Left renal pelvis (tissue), 4 donors: ENCODE results near the gene MBD2. TPM values are rescaled to one million over a fixed set of nuclear protein-coding genes. Genes with fewer than 3 reads are reported as not detected.

ENCODE experiments used
- DNase-seq, 4 donors: peaks; one replicate each; pipeline ENCODE4 v3.0.0-alpha.2; 2013; ENCODE audit warnings: low read depth in 4 of 4, low spot score in 3 of 4
- polyA plus RNA-seq, 4 donors: library from polyadenylated mRNA; unstranded; fragments of 120-200 nt; gene quantifications; one replicate each; pipeline ENCODE4 v1.2.1, GENCODE V29; 2013; ENCODE audit not compliant: insufficient read length in 4 of 4

Gene MBD2
- polyA plus RNA-seq, 4 donors: 102 to 141 (median 120) TPM

- DNase-seq: no peak
These were observed 20.6 kb downstream of the MBD2 start for GRCh38 chr18:54203914-54204313.

GRCh38 chr18:54202851-54203250 lies 21.6 kb downstream of the MBD2 start:
- DNase-seq: no peak

- no peak for DNase-seq
These were observed 26.6 kb downstream of the MBD2 start for GRCh38 chr18:54197747-54198411.

- DNase-seq: no peak
These were observed 30.7 kb downstream of the MBD2 start for GRCh38 chr18:54193786-54194185.

- DNase-seq: no peak
These were observed 31.6 kb downstream of the MBD2 start for GRCh38 chr18:54192900-54193299.

GRCh38 chr18:54192415-54192814 lies 32.1 kb downstream of the MBD2 start:
- DNase-seq: no peak

GRCh38 chr18:54191352-54191751 lies 33.1 kb downstream of the MBD2 start:
- DNase-seq: no peak

- no peak for DNase-seq
These were observed 37.1 kb downstream of the MBD2 start for GRCh38 chr18:54187372-54187771.

GRCh38 chr18:54184836-54185235 lies 39.6 kb downstream of the MBD2 start:
- DNase-seq: no peak

- DNase-seq: no peak
These were observed 41.1 kb downstream of the MBD2 start for GRCh38 chr18:54183390-54183789.

GRCh38 chr18:54181856-54182602 lies 42.4 kb downstream of the MBD2 start:
- DNase-seq: no peak

- no peak for DNase-seq
These were observed 50.4 kb downstream of the MBD2 start for GRCh38 chr18:54173980-54174630.

GRCh38 chr18:54173250-54173649 lies 51.2 kb downstream of the MBD2 start:
- DNase-seq: no peak

- DNase-seq: no peak
These were observed 54.8 kb downstream of the MBD2 start for GRCh38 chr18:54169431-54170403.

- no peak for DNase-seq
These were observed 59.0 kb downstream of the MBD2 start for GRCh38 chr18:54165450-54165849.

- DNase-seq: no peak
These were observed 61.0 kb downstream of the MBD2 start for GRCh38 chr18:54163453-54163852.

- DNase-seq: no peak
These were observed 62.0 kb downstream of the MBD2 start for GRCh38 chr18:54162431-54162830.

GRCh38 chr18:54161267-54161666 lies 63.2 kb downstream of the MBD2 start:
- DNase-seq: no peak

- no peak for DNase-seq
These were observed 64.6 kb downstream of the MBD2 start for GRCh38 chr18:54159906-54160305.

GRCh38 chr18:54157646-54158385 lies 66.7 kb downstream of the MBD2 start:
- DNase-seq: no peak
